ENCODE data around the gene PIGK.

GRCh38 chr1:77228836-77229235 lies 9.6 kb upstream of the PIGK start:
- TF ChIP-seq EZH2 (IDR thresholded peaks at IDR 0.05; ENCODE audit: insufficient read depth, low read length) = no peak
- TF ChIP-seq, protein P1, sequence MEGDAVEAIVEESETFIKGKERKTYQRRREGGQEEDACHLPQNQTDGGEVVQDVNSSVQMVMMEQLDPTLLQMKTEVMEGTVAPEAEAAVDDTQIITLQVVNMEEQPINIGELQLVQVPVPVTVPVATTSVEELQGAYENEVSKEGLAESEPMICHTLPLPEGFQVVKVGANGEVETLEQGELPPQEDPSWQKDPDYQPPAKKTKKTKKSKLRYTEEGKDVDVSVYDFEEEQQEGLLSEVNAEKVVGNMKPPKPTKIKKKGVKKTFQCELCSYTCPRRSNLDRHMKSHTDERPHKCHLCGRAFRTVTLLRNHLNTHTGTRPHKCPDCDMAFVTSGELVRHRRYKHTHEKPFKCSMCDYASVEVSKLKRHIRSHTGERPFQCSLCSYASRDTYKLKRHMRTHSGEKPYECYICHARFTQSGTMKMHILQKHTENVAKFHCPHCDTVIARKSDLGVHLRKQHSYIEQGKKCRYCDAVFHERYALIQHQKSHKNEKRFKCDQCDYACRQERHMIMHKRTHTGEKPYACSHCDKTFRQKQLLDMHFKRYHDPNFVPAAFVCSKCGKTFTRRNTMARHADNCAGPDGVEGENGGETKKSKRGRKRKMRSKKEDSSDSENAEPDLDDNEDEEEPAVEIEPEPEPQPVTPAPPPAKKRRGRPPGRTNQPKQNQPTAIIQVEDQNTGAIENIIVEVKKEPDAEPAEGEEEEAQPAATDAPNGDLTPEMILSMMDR (IDR thresholded peaks at IDR 0.05; ENCODE audit: insufficient read depth, low read depth, low read length) = no peak
